OCI-LY3 (cell line): ENCODE results near the gene TSN.
"Not testable (repeated sequence)": the region's sequence is repeated elsewhere in the genome, so short reads cannot be mapped to it uniquely, and the experiment has no call there.

Source experiments
- H2AFZ ChIP-seq: fragments of 200-600, 300-600 bp; shearing (Covaris generic); 2 replicates; pipeline ENCODE4 v1.6.0; 2014; ENCODE audit warnings: antibody characterized with exemption, low read depth, low read length
- H3K27ac ChIP-seq: fragments of 200-600, 300-600 bp; sonication (generic); 2 replicates; pipeline ENCODE4 v1.5.1; 2014; ENCODE audit warnings: mild to moderate bottlenecking, low read length, moderate library complexity, mixed read lengths
- H3K27me3 ChIP-seq: fragments of 200-600, 300-600 bp; sonication (generic); 2 replicates; pipeline ENCODE4 v1.6.1; 2014; ENCODE audit warnings: low read depth, low read length, mixed read lengths
- H3K36me3 ChIP-seq: fragments of 200-600, 300-600 bp; sonication (generic); replicated peaks from 2 replicates; pipeline ENCODE3; 2014; ENCODE audit warnings: low read depth, low read length, mixed read lengths
- H3K4me1 ChIP-seq: fragments of 300-600, 200-600 bp; sonication (generic); 2 replicates; pipeline ENCODE4 v1.6.1; 2014; ENCODE audit warnings: low read length, mixed read lengths
- H3K4me2 ChIP-seq: fragments of 200-600, 300-600 bp; sonication (generic); 2 replicates; pipeline ENCODE4 v1.6.1; 2014; ENCODE audit warnings: low read length, mixed read lengths
- H3K4me3 ChIP-seq: fragments of 300-600, 200-600 bp; sonication (generic); 2 replicates; pipeline ENCODE4 v1.5.1; 2014; ENCODE audit warnings: antibody characterized with exemption, mild to moderate bottlenecking, low read length, moderate library complexity
- H3K79me2 ChIP-seq: fragments of 300-600, 200-600 bp; shearing (Covaris generic); 2 replicates; pipeline ENCODE4 v1.6.1; 2014; ENCODE audit warnings: mild to moderate bottlenecking, low read length, mixed read lengths
- H3K9ac ChIP-seq: fragments of 300-600, 200-600 bp; shearing (Covaris generic); 2 replicates; pipeline ENCODE4 v1.6.0; 2014; ENCODE audit warnings: mild to moderate bottlenecking, low read length, moderate library complexity
- H3K9me3 ChIP-seq: fragments of 200-600, 300-600 bp; shearing (Covaris generic); 2 replicates; pipeline ENCODE4 v1.6.1; 2014; ENCODE audit warnings: low read length, mixed read lengths; ENCODE audit not compliant: insufficient read depth
- H4K20me1 ChIP-seq: fragments of 200-600, 300-600 bp; sonication (generic); 2 replicates; pipeline ENCODE4 v1.6.1; 2016; ENCODE audit warnings: low read length, mixed read lengths; ENCODE audit not compliant: insufficient read depth
- CTCF ChIP-seq: fragments of 200-600, 300-600 bp; sonication (generic); IDR thresholded peaks from 2 replicates; pipeline ENCODE4 v1.5.1; 2014; ENCODE audit warnings: antibody characterized with exemption, low read length, low read depth
- EZH2phosphoT487 ChIP-seq: fragments of 200-600 bp; shearing (Covaris generic); IDR thresholded peaks from 2 replicates; pipeline ENCODE4 v1.6.1; 2018; ENCODE audit warnings: antibody characterized with exemption, mixed run types, low read depth

The TSN gene

GRCh38 chr2:121727332-121727731, 28.1 kb upstream of the TSN start:
- H3K36me3 ChIP-seq: peaks cover 44% of the 10 kb centered on the region
- no peaks in the 10 kb centered on the region for H3K9me3 ChIP-seq
- no peaks in the 10 kb centered on the region for H3K4me1 ChIP-seq
- H3K9ac ChIP-seq: no peak overlapping the region
- no peak overlapping the region for H2AFZ ChIP-seq
- no peaks in the 10 kb centered on the region for H3K27me3 ChIP-seq
- no peak overlapping the region for H3K27ac ChIP-seq
- TF ChIP-seq CTCF (no peak), EZH2phosphoT487 (no peak)
- no peak overlapping the region for H3K4me2 ChIP-seq
- H3K4me3 ChIP-seq: no peak overlapping the region
- peaks cover 13% of the 10 kb centered on the region for H3K79me2 ChIP-seq
- H4K20me1 ChIP-seq: no peaks in the 10 kb centered on the region

- H2AFZ ChIP-seq: no peak overlapping the region
- H3K4me2 ChIP-seq: no peak overlapping the region
- H3K4me3 ChIP-seq: no peak overlapping the region
- no peaks in the 10 kb centered on the region for H3K4me1 ChIP-seq
- peaks cover 46% of the 10 kb centered on the region for H3K36me3 ChIP-seq
- no peaks in the 10 kb centered on the region for H3K27me3 ChIP-seq
- peaks cover 18% of the 10 kb centered on the region for H3K79me2 ChIP-seq
- no peak for TF ChIP-seq EZH2phosphoT487
- no peak for TF ChIP-seq CTCF
- H3K27ac ChIP-seq: no peak overlapping the region
- H3K9ac ChIP-seq: no peak overlapping the region
- H3K9me3 ChIP-seq: no peaks in the 10 kb centered on the region
- H4K20me1 ChIP-seq: no peaks in the 10 kb centered on the region
Observed at GRCh38 chr2:121727950-121728349, 27.5 kb upstream of the TSN start.

GRCh38 chr2:121731366-121731765, 24.1 kb upstream of the TSN start:
- Histone ChIP-seq H3K9me3 (no peaks in the 10 kb centered on the region), H3K4me3 (no peak overlapping the region), H3K27ac (no peak overlapping the region), H3K36me3 (peaks cover 61% of the 10 kb centered on the region), H3K4me2 (no peak overlapping the region), H3K79me2 (peaks cover 48% of the 10 kb centered on the region), H3K9ac (no peak overlapping the region), H4K20me1 (peaks cover 9% of the 10 kb centered on the region; the same call in 1 of the 2 replicates), H3K27me3 (no peaks in the 10 kb centered on the region), H2AFZ (no peak overlapping the region), H3K4me1 (peaks cover 8% of the 10 kb centered on the region)
- TF ChIP-seq CTCF (no peak), EZH2phosphoT487 (no peak)

- Histone ChIP-seq H3K79me2 (peaks cover 52% of the 10 kb centered on the region), H3K4me1 (peaks cover 13% of the 10 kb centered on the region), H3K36me3 (peaks cover 37% of the 10 kb centered on the region)
- not testable (repeated sequence) for H3K9ac ChIP-seq, H3K27me3 ChIP-seq, H3K9me3 ChIP-seq, H3K4me3 ChIP-seq, H2AFZ ChIP-seq, H4K20me1 ChIP-seq, H3K4me2 ChIP-seq, H3K27ac ChIP-seq
Observed at GRCh38 chr2:121734544-121734943, 20.9 kb upstream of the TSN start.

- peaks cover 13% of the 10 kb centered on the region for H3K4me1 ChIP-seq
- H2AFZ ChIP-seq: no peak overlapping the region
- peak overlapping the region; percentile 61 for H3K27ac ChIP-seq
- TF ChIP-seq CTCF: peak; percentile 33; the same call in 1 of the 2 replicates
- no peak for TF ChIP-seq EZH2phosphoT487
- H3K9ac ChIP-seq: peak overlapping the region; percentile 84
- no peaks in the 10 kb centered on the region for H3K9me3 ChIP-seq
- no peaks in the 10 kb centered on the region for H3K27me3 ChIP-seq
- peaks cover 52% of the 10 kb centered on the region for H3K79me2 ChIP-seq
- H4K20me1 ChIP-seq: peaks cover 9% of the 10 kb centered on the region; the same call in 1 of the 2 replicates
- H3K4me2 ChIP-seq: peak overlapping the region; percentile 83
- peak overlapping the region; percentile 85 for H3K4me3 ChIP-seq
- H3K36me3 ChIP-seq: peaks cover 34% of the 10 kb centered on the region
Observed at GRCh38 chr2:121735518-121736074, 19.9 kb upstream of the TSN start.
